H1 (cell line): ENCODE data around the gene COL25A1. TPM values are rescaled to one million over a fixed set of nuclear protein-coding genes. Genes with fewer than 3 reads are reported as not detected.

ENCODE experiments used
- CTCF ChIA-PET: fragments of 300-600 bp; sonication (Branson Sonifier 250); formaldehyde crosslinking; loops from one replicate; lab custom pipeline; 2021; ENCODE audit not compliant: partially characterized antibody; lab: Charles Lee
- POLR2A ChIA-PET: fragments of 300-600 bp; sonication (Branson Sonifier 250); formaldehyde crosslinking; loops from one replicate; lab custom pipeline; 2021; ENCODE audit warnings: inconsistent platforms; ENCODE audit not compliant: partially characterized antibody; lab: Charles Lee
- DNase-seq, 2 experiments: peaks; one replicate each; pipeline versions ENCODE4 v3.0.0 to v3.0.0-alpha.2; 2010 to 2022; ENCODE audit warnings: low spot score in 2 of 2, low read depth in 1 of 2, mixed read lengths in 1 of 2
- FAIRE-seq: peaks from 2 replicates; lab custom pipeline; 2011; peaks lifted over from hg19 to GRCh38; lab: Jason Lieb, UNC
- H2AFZ ChIP-seq: 2 replicates; pipeline ENCODE4 v1.8.1; 2012; ENCODE audit warnings: low read length, inconsistent platforms
- H2AK5ac ChIP-seq: 2 replicates; pipeline ENCODE4 v1.6.1; 2013; ENCODE audit warnings: low read depth, low read length
- H2BK120ac ChIP-seq: replicated peaks from 2 replicates; pipeline ENCODE3; 2013; ENCODE audit warnings: low read depth, low read length, inconsistent platforms
- H2BK12ac ChIP-seq: 2 replicates; pipeline ENCODE4 v1.6.1; 2013; ENCODE audit warnings: low read depth, low read length
- H2BK15ac ChIP-seq: 2 replicates; pipeline ENCODE4 v1.6.1; 2013; ENCODE audit warnings: low read length
- H2BK20ac ChIP-seq: 2 replicates; pipeline ENCODE4 v1.6.1; 2013; ENCODE audit warnings: low read length
- H2BK5ac ChIP-seq: 2 replicates; pipeline ENCODE4 v1.6.1; 2013; ENCODE audit warnings: low read depth, low read length
- H3K14ac ChIP-seq: 2 replicates; pipeline ENCODE4 v1.6.1; 2013; ENCODE audit warnings: inconsistent platforms; ENCODE audit not compliant: insufficient read length
- H3K18ac ChIP-seq: 2 replicates; pipeline ENCODE4 v1.6.1; 2013; ENCODE audit warnings: low read length; ENCODE audit errors: extremely low read depth
- H3K23ac ChIP-seq: 2 replicates; pipeline ENCODE4 v1.6.1; 2013; ENCODE audit warnings: inconsistent platforms; ENCODE audit not compliant: insufficient read length
- H3K23me2 ChIP-seq: 2 replicates; pipeline ENCODE4 v1.6.1; 2013; ENCODE audit warnings: low read depth, low read length
- H3K27ac ChIP-seq: 2 replicates; pipeline ENCODE4 v1.6.1; 2011; ENCODE audit warnings: low read depth, low read length, inconsistent platforms
- H3K27me3 ChIP-seq, 4 experiments: replicated peaks in 1 of 4; 1 replicate in 1 of 4; 2 replicates in 3 of 4; pipeline versions ENCODE4 v1.6.1 to v1.8.1; 2011 to 2013; ENCODE audit warnings: low read length in 3 of 4, mild to moderate bottlenecking in 3 of 4, inconsistent platforms in 2 of 4, mixed read lengths in 2 of 4, moderate library complexity in 1 of 4; ENCODE audit not compliant: control insufficient read depth in 3 of 4, insufficient read depth in 3 of 4; ENCODE audit errors: extremely low read depth in 1 of 4
- H3K36me3 ChIP-seq, 4 experiments: 2 replicates each; pipeline versions ENCODE4 v1.6.1 to v1.8.1; 2011 to 2013; ENCODE audit warnings: mild to moderate bottlenecking in 4 of 4, low read length in 3 of 4, moderate library complexity in 2 of 4, control low read depth in 1 of 4, inconsistent platforms in 1 of 4; ENCODE audit not compliant: insufficient read depth in 4 of 4, control insufficient read depth in 2 of 4
- H3K4ac ChIP-seq: replicated peaks from 2 replicates; pipeline ENCODE3; 2013; ENCODE audit warnings: low read length, low read depth, mixed read lengths, inconsistent platforms; ENCODE audit not compliant: insufficient read length
- H3K4me1 ChIP-seq, 4 experiments: replicated peaks in 1 of 4; 1 replicate in 1 of 4; 2 replicates in 3 of 4; pipeline versions ENCODE4 v1.6.1 to v1.8.1; 2011 to 2013; ENCODE audit warnings: low read length in 3 of 4, inconsistent platforms in 2 of 4, mixed read lengths in 1 of 4; ENCODE audit not compliant: insufficient read depth in 4 of 4, control insufficient read depth in 3 of 4
- H3K4me2 ChIP-seq, 2 experiments: 2 replicates each; pipeline versions ENCODE4 v1.6.1 to v1.8.1; 2011 to 2013; ENCODE audit warnings: low read depth in 2 of 2, low read length in 2 of 2, control low read depth in 1 of 2, inconsistent platforms in 1 of 2, mild to moderate bottlenecking in 1 of 2; ENCODE audit not compliant: insufficient read depth in 1 of 2
- H3K4me3 ChIP-seq, 4 experiments: fragments of 200-600, 300-600 bp in 1 of 4; sonication (generic), shearing (Covaris generic), sonication (Bioruptor Twin) in 1 of 4; 2 replicates each; pipeline versions ENCODE4 v1.5.1 to v1.8.1; 2011 to 2016; ENCODE audit warnings: low read length in 4 of 4, low read depth in 3 of 4, control low read depth in 2 of 4, inconsistent platforms in 2 of 4, mild to moderate bottlenecking in 2 of 4, mixed read lengths in 1 of 4, moderate library complexity in 1 of 4; ENCODE audit not compliant: insufficient read depth in 2 of 4; ENCODE audit errors: extremely low read depth in 1 of 4
- H3K56ac ChIP-seq: replicated peaks from 2 replicates; pipeline ENCODE3; 2013; ENCODE audit warnings: low read depth, mild to moderate bottlenecking, mixed read lengths, low read length, inconsistent platforms; ENCODE audit not compliant: insufficient read length
- H3K79me1 ChIP-seq: 2 replicates; pipeline ENCODE4 v1.6.1; 2013; ENCODE audit warnings: low read depth, low read length, control low read depth
- H3K79me2 ChIP-seq, 2 experiments: 2 replicates each; pipeline versions ENCODE4 v1.6.1 to v1.8.1; 2012 to 2013; ENCODE audit warnings: low read length in 2 of 2, mild to moderate bottlenecking in 2 of 2, inconsistent platforms in 1 of 2; ENCODE audit not compliant: insufficient read depth in 2 of 2, control insufficient read depth in 1 of 2
- H3K9ac ChIP-seq, 4 experiments: replicated peaks in 1 of 4; 1 replicate in 1 of 4; 2 replicates in 3 of 4; pipeline versions ENCODE4 v1.6.1 to v1.8.1; 2011 to 2013; ENCODE audit warnings: low read depth in 3 of 4, low read length in 3 of 4, control low read depth in 2 of 4, mild to moderate bottlenecking in 2 of 4, moderate library complexity in 2 of 4, inconsistent platforms in 1 of 4; ENCODE audit errors: extremely low read depth in 1 of 4
- H3K9me3 ChIP-seq, 2 experiments: 2 replicates each; pipeline versions ENCODE4 v1.6.1 to v1.8.1; 2012 to 2013; ENCODE audit warnings: mild to moderate bottlenecking in 2 of 2, moderate library complexity in 2 of 2, control low read depth in 1 of 2, inconsistent platforms in 1 of 2, low read depth in 1 of 2, low read length in 1 of 2, mixed read lengths in 1 of 2; ENCODE audit not compliant: insufficient read depth in 2 of 2
- H4K20me1 ChIP-seq, 2 experiments: replicated peaks in 1 of 2; 2 replicates each; pipeline versions ENCODE3 to v1.8.1; 2011 to 2013; ENCODE audit warnings: inconsistent platforms in 2 of 2, low read length in 2 of 2, mild to moderate bottlenecking in 1 of 2; ENCODE audit not compliant: insufficient read depth in 2 of 2, control insufficient read depth in 1 of 2
- H4K5ac ChIP-seq: 2 replicates; pipeline ENCODE4 v1.6.1; 2013; ENCODE audit warnings: low read length, low read depth, mixed read lengths, inconsistent platforms; ENCODE audit not compliant: insufficient read length
- H4K8ac ChIP-seq: 2 replicates; pipeline ENCODE4 v1.8.0; 2013; ENCODE audit warnings: mild to moderate bottlenecking, moderate library complexity, low read length, inconsistent platforms; ENCODE audit not compliant: insufficient read depth; ENCODE audit errors: extremely low read depth
- H4K91ac ChIP-seq: replicated peaks from 2 replicates; pipeline ENCODE3; 2013; ENCODE audit warnings: low read length, mixed read lengths, inconsistent platforms; ENCODE audit not compliant: insufficient read length
- BACH1 ChIP-seq: IDR thresholded peaks from 2 replicates; pipeline ENCODE4 v1.6.1; 2012; ENCODE audit warnings: low read length, improper control_type of control experiment
- EGR1 ChIP-seq: IDR thresholded peaks from 2 replicates; pipeline ENCODE4 v1.6.1; 2011; ENCODE audit warnings: low read depth, low read length, borderline replicate concordance
- USF2 ChIP-seq: IDR thresholded peaks from 2 replicates; pipeline ENCODE4 v1.6.1; 2011; ENCODE audit warnings: low read length, improper control_type of control experiment
- WGBS, 2 experiments: shearing (Covaris generic) in 1 of 2; methylation state at CpG; one replicate each; pipeline versions ENCODE4 v1.1.6 to v1.1.7; 2013 to 2015; ENCODE audit warnings: low lambda C conversion rate in 2 of 2, mixed read lengths in 2 of 2, inconsistent platforms in 1 of 2, low coverage in 1 of 2, missing lambda C conversion rate in 1 of 2; ENCODE audit not compliant: insufficient replicate concordance in 2 of 2, insufficient coverage in 1 of 2, insufficient read length in 1 of 2; ENCODE audit errors: extremely low coverage in 1 of 2, missing lambda C conversion rate in 1 of 2; 5-methylcytosine and 5-hydroxymethylcytosine counted together
- polyA plus RNA-seq, 7 experiments: library from polyadenylated mRNA; depleted of rRNA in 3 of 7; stranded (reverse) in 5 of 7; unstranded in 2 of 7; fragments of >200 nt in 5 of 7; fragments of 200-250 nt in 2 of 7; gene quantifications; 1 replicate in 5 of 7; 2 replicates in 1 of 7; 4 replicates in 1 of 7; pipeline versions ENCODE4 v1.2.1 to v1.2.3, GENCODE V29; 2011 to 2013; ENCODE audit warnings: missing spikeins in 2 of 7, mixed read lengths in 2 of 7
- total RNA-seq: library from RNA; stranded (reverse); fragmentation: NEBNext Ultra II Directional; extraction: Animal tissue kit (Norgen Biotek cat#: 25700); gene quantifications from 2 replicates; pipeline ENCODE4 v1.2.1, GENCODE V29; 2021

COL25A1 gene
- total and polyA plus RNA-seq, 2 of the 8 experiments (the other 6 are each of a cell fraction or from before 2014, with no cell fraction given): 1.1 to 8.3 TPM

GRCh38 chr4:108794136-108794535 is 508.3 kb downstream of the COL25A1 start:
- Histone ChIP-seq H3K79me2 (no peaks in the 10 kb centered on the region), H2BK15ac (no peak overlapping the region), H3K9me3 (no peaks in the 10 kb centered on the region), H3K9ac (no peak overlapping the region), H3K23me2 (no peaks in the 10 kb centered on the region), H2AK5ac (no peak overlapping the region), H3K79me1 (no peaks in the 10 kb centered on the region), H4K8ac (no peak overlapping the region), H3K56ac (no peak overlapping the region), H3K27me3 (no peaks in the 10 kb centered on the region), H2BK12ac (no peak overlapping the region), H2BK20ac (no peak overlapping the region), H3K14ac (no peak overlapping the region), H3K4ac (no peak overlapping the region), H2BK5ac (no peak overlapping the region), H2BK120ac (no peak overlapping the region), H4K20me1 (no peaks in the 10 kb centered on the region), H4K5ac (no peak overlapping the region), H3K36me3 (no peaks in the 10 kb centered on the region), H3K4me2 (no peak overlapping the region), H4K91ac (no peak overlapping the region), H3K27ac (no peak overlapping the region), H3K23ac (no peak overlapping the region), H3K18ac (no peak overlapping the region), H2AFZ (no peak overlapping the region), H3K4me3 (no peak overlapping the region), H3K4me1 (no peaks in the 10 kb centered on the region)
- 86% methylated on average over 1 of the region's 1 CpG; no CpG with 5 or more reads in 1 of the 2 experiments for WGBS, 2 experiments
- DNase-seq (no peak), FAIRE-seq (no peak)
- ChIA-PET CTCF (interaction anchor here (1.1 to 1.2 kb wide), 2 partner anchors 13 to 19 kb away, joined by 3 read pairs; no protein-coding TSS in a partner anchor), POLR2A (no interaction called here)
- TF ChIP-seq BACH1: no peak
- no peak for TF ChIP-seq USF2
- no peak for TF ChIP-seq EGR1
